Calu3 (cell line): ENCODE results near the gene MAN1A2. TPM values are rescaled to one million over a fixed set of nuclear protein-coding genes. Genes with fewer than 3 reads are reported as not detected.
"Not testable (repeated sequence)": the region's sequence is repeated elsewhere in the genome, so short reads cannot be mapped to it uniquely, and the experiment has no call there.

Experiments
- BruUV-seq: library from RNA; stranded (reverse); fragments of 400-500 nt; replicated peaks from 2 replicates; lab custom pipeline; 2021; lab: Mats Ljungman, UMichigan
- CTCF ChIA-PET: fragments of 300-600 bp; sonication (Branson Sonifier 250); formaldehyde crosslinking; loops from one replicate; lab custom pipeline; 2022; ENCODE audit warnings: antibody characterized with exemption; lab: Charles Lee
- DNase-seq: peaks from one replicate; pipeline ENCODE4 v3.0.0; 2022
- H3K27ac Mint-ChIP-seq: one replicate; pipeline ENCODE4 v1.8.0; 2022; ENCODE audit warnings: mixed read lengths; ENCODE audit not compliant: unreplicated experiment
- H3K27me3 Mint-ChIP-seq: one replicate; pipeline ENCODE4 v1.8.0; 2022; ENCODE audit warnings: mixed read lengths; ENCODE audit not compliant: unreplicated experiment
- H3K36me3 Mint-ChIP-seq: one replicate; pipeline ENCODE4 v1.8.0; 2022; ENCODE audit warnings: mild to moderate bottlenecking, moderate library complexity, mixed read lengths; ENCODE audit not compliant: insufficient read depth, unreplicated experiment
- H3K4me1 Mint-ChIP-seq: one replicate; pipeline ENCODE4 v1.8.0; 2022; ENCODE audit warnings: mild to moderate bottlenecking, low read depth, mixed read lengths; ENCODE audit not compliant: unreplicated experiment
- H3K4me3 Mint-ChIP-seq: one replicate; pipeline ENCODE4 v1.8.0; 2022; ENCODE audit warnings: mild to moderate bottlenecking, low read depth, moderate library complexity, mixed read lengths; ENCODE audit not compliant: unreplicated experiment
- H3K9me3 Mint-ChIP-seq: one replicate; pipeline ENCODE4 v1.8.0; 2022; ENCODE audit warnings: low read depth, mixed read lengths; ENCODE audit not compliant: unreplicated experiment
- intact Hi-C: fragments of 100-400 bp; cut with micrococcal nuclease; formaldehyde crosslinking; loops from one replicate; pipeline ENCODE4 v1.10.0; 2022; ENCODE audit not compliant: unreplicated experiment
- total RNA-seq: library from RNA; stranded (reverse); gene quantifications from 2 replicates; pipeline ENCODE4 v1.2.3, GENCODE V29; 2022
- TF ChIP-seq, protein P1 (sequence below): fragments of 200-600 bp; IDR thresholded peaks from one replicate; pipeline ENCODE4 v1.8.0; 2022; ENCODE audit warnings: antibody characterized with exemption; ENCODE audit not compliant: unreplicated experiment

The MAN1A2 gene
- total RNA-seq, 1 experiment from 2014 or later: 28.2 TPM

- BruUV-seq: no TSS peak
- H3K27me3 Mint-ChIP-seq: peaks cover 62% of the 10 kb centered on the region
- no peaks in the 10 kb centered on the region for H3K4me1 Mint-ChIP-seq
- TF ChIP-seq, protein P1, sequence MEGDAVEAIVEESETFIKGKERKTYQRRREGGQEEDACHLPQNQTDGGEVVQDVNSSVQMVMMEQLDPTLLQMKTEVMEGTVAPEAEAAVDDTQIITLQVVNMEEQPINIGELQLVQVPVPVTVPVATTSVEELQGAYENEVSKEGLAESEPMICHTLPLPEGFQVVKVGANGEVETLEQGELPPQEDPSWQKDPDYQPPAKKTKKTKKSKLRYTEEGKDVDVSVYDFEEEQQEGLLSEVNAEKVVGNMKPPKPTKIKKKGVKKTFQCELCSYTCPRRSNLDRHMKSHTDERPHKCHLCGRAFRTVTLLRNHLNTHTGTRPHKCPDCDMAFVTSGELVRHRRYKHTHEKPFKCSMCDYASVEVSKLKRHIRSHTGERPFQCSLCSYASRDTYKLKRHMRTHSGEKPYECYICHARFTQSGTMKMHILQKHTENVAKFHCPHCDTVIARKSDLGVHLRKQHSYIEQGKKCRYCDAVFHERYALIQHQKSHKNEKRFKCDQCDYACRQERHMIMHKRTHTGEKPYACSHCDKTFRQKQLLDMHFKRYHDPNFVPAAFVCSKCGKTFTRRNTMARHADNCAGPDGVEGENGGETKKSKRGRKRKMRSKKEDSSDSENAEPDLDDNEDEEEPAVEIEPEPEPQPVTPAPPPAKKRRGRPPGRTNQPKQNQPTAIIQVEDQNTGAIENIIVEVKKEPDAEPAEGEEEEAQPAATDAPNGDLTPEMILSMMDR: no peak
- DNase-seq: no peak
- H3K9me3 Mint-ChIP-seq: no peaks in the 10 kb centered on the region
- H3K27ac Mint-ChIP-seq: no peak overlapping the region
- CTCF ChIA-PET: interaction anchor here (0.6 kb wide), 1 partner anchor 135 kb away, joined by 6 read pairs; no protein-coding TSS in a partner anchor
- H3K4me3 Mint-ChIP-seq: no peak overlapping the region
- H3K36me3 Mint-ChIP-seq: no peaks in the 10 kb centered on the region
- intact Hi-C loops: no loop called here
These were observed 45.3 kb upstream of the MAN1A2 start for GRCh38 chr1:117321680-117322609.

DNA sequence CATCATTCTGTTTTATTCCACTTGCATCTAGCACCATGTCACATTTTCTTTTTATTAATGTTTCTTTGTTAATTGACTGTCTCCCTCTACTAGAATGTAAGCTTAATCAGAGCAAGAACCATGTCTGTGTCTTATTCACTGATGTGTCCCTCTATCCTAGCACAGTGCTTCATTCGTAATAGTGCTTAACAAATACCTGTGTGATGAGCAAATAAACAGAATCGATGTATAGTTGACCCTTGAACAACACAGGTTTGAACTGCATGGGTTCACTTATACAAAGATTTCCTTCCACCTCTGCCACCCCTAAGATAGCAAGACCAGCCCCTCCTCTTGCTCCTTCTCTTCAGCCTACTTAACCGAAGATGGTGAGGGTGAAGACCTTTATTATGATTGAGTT is 42.9 kb upstream of the MAN1A2 start:
- Mint-ChIP-seq H3K9me3 (no peaks in the 10 kb centered on the region), H3K27me3 (peaks cover 62% of the 10 kb centered on the region), H3K4me1 (no peaks in the 10 kb centered on the region), H3K36me3 (no peaks in the 10 kb centered on the region), H3K27ac (no peak overlapping the region), H3K4me3 (no peak overlapping the region)
- no TSS peak for BruUV-seq
- intact Hi-C loops: no loop called here
- DNase-seq: no peak
- CTCF ChIA-PET: no interaction called here
- TF ChIP-seq, protein P1: no peak

DNA sequence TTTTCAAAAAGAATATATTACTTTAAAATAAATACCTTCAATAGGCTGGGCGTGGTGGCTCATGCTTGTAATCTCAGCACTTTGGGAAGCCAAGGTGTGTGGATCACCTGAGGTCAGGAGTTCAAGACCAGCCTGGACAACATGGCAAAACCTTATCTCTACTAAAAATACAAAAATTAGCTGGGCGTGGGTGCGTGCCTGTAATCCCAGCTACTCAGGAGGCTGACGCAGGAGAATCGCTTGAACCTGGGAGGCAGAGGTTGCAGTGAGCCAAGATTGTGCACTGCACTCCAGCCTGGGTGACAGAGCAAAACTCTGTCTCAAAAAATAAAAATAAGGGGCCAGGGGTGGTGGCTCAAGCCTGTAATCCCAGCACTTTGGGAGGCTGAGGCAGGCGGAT is 41.2 kb upstream of the MAN1A2 start:
- intact Hi-C loops, H3K4me3 Mint-ChIP-seq, H3K4me1 Mint-ChIP-seq, H3K9me3 Mint-ChIP-seq, BruUV-seq, CTCF ChIA-PET, H3K27ac Mint-ChIP-seq, DNase-seq, H3K36me3 Mint-ChIP-seq: not testable (repeated sequence)
- peaks cover 48% of the 10 kb centered on the region for H3K27me3 Mint-ChIP-seq

DNA sequence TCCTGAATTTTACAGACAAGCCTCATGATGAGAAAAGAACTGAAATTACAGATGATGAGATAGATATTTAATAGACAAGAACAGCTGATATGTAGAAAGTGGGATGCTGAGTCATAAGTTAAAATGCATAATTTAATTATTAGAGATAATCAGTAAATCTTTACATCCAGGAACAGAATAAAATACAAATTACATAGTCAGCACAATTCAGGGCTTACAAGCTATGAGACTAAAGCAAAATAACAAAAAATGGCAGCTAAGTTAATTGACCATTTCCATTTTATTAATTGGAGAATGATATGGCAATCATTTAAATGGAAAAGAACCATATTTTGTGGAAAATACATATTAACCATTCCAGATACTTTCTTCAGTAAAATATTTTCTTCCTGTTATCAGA is 40.2 kb upstream of the MAN1A2 start:
- H3K4me1 Mint-ChIP-seq: no peaks in the 10 kb centered on the region
- no peak overlapping the region for H3K27ac Mint-ChIP-seq
- no peaks in the 10 kb centered on the region for H3K9me3 Mint-ChIP-seq
- TF ChIP-seq, protein P1: no peak
- CTCF ChIA-PET: no interaction called here
- no peak for DNase-seq
- H3K36me3 Mint-ChIP-seq: no peaks in the 10 kb centered on the region
- BruUV-seq: no TSS peak
- H3K27me3 Mint-ChIP-seq: peaks cover 38% of the 10 kb centered on the region
- no peak overlapping the region for H3K4me3 Mint-ChIP-seq
- intact Hi-C loops: no loop called here
